ENCODE results near the gene ZMYM5. TPM values are rescaled to one million over a fixed set of nuclear protein-coding genes. Genes with fewer than 3 reads are reported as not detected.

Gene ZMYM5
- total and polyA plus RNA-seq, 8 donors: 4.4 to 67.4 (median 12.1) TPM

- Histone ChIP-seq H3K36me3 (no peaks in the 10 kb centered on the region), H3K27me3 (no peaks in the 10 kb centered on the region), H3K4me3 (peak overlapping the region; percentile 79 to 95 (median 89)), H3K27ac (peak overlapping the region; percentile 94 to 100 (median 99)), H3K9me3 (no peaks in the 10 kb centered on the region), H3K4me1 (peaks cover 22 to 34% (median 30%) of the 10 kb centered on the region in 4 donors)
- TF ChIP-seq POLR2AphosphoS5 (IDR thresholded peaks at IDR 0.05) (peak in 1 of 3 donors; percentile 49), CTCF (IDR thresholded peaks at IDR 0.05) (peak in 5 of 7 experiments; percentile 31 to 85 (median 77)), EP300 (IDR thresholded peaks at IDR 0.05) (no peak), POLR2A (IDR thresholded peaks at IDR 0.05) (no peak)
- WGBS, 5 donors: 10 to 17% (median 14%) methylated on average over 26 of the region's 26 CpGs
- intact Hi-C loops (cut with DNase I; ENCODE audit: low total_unique reads): loop anchor here (10.0 kb wide), 1 partner anchor 100 kb away; no protein-coding TSS in a partner anchor
- DNase-seq: peak; percentile 70 to 92
Measured at GRCh38 chr13:19864746-19865309, 1.4 kb upstream of the ZMYM5 start.

GRCh38 chr13:19864024-19864745, 736 bp upstream of the ZMYM5 start:
- intact Hi-C loops (cut with DNase I; ENCODE audit: low total_unique reads): loop anchor here (10.0 kb wide), 1 partner anchor 101 kb away; no protein-coding TSS in a partner anchor
- peak; percentile 63 to 92 for DNase-seq
- Histone ChIP-seq H3K9me3 (no peaks in the 10 kb centered on the region), H3K27me3 (no peaks in the 10 kb centered on the region), H3K27ac (peak overlapping the region; percentile 94 to 100 (median 99)), H3K4me3 (peak overlapping the region; percentile 79 to 95 (median 89)), H3K36me3 (peaks cover 0 to 6% (median 0%) of the 10 kb centered on the region in 4 donors), H3K4me1 (peaks cover 22 to 35% (median 30%) of the 10 kb centered on the region in 4 donors)
- WGBS, 5 donors: 0 to 2% (median 1%) methylated on average over 21 to 54 of the region's 54 CpGs
- TF ChIP-seq CTCF (IDR thresholded peaks at IDR 0.05) (no peak), POLR2A (IDR thresholded peaks at IDR 0.05) (no peak), POLR2AphosphoS5 (IDR thresholded peaks at IDR 0.05) (no peak), EP300 (IDR thresholded peaks at IDR 0.05) (no peak)

DNA sequence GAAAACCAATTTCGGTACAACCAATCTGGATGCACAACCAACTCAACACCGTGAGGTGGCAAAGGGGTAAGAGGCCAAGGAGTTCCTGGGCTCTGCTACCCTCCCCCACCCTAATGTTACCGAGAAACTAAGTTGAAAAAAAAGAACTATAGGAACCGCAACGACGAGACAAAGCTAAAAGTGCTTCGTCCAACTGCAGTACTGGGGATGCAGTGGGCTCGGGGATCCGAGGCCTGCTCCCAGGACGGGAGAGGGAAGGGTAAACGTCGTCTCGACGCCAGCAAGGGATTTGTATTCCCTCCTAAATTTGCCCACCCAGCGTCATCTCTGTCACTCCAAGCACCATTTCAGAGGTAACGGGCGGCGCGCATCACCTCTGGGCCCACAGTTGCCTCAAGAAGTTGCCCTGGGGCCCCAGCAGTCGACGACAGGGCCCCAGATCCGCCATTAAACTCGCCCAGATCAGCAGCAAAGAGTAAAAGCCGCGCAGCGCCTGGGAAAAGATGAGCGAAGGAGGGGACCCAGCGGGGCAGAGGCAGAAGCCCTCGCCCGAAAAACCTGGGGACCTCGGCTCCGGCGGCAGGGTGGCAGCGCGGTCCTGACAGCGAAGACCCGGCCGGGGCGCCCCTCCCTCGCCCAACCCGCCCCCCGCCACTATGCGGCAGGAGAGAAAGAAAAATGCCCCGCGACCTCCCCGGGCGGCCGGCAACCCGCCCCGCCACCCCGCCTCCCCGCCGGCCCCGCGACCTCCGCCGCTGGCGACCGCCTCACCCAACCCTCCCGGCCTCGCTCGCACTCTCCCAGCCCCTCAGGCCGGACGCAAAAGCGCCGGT, 752 bp downstream of the ZMYM5 start:
- Histone ChIP-seq H3K36me3 (peaks cover 0 to 19% (median 0%) of the 10 kb centered on the region in 4 donors), H3K4me1 (peaks cover 22 to 44% (median 33%) of the 10 kb centered on the region in 4 donors), H3K27me3 (no peaks in the 10 kb centered on the region), H3K9me3 (no peaks in the 10 kb centered on the region), H3K4me3 (peak overlapping the region; percentile 79 to 95 (median 89)), H3K27ac (peak overlapping the region; percentile 95 to 100 (median 99))
- TF ChIP-seq POLR2A (IDR thresholded peaks at IDR 0.05) (no peak), POLR2AphosphoS5 (IDR thresholded peaks at IDR 0.05) (no peak), EP300 (IDR thresholded peaks at IDR 0.05) (no peak), CTCF (IDR thresholded peaks at IDR 0.05) (no peak)
- peak; percentile 29 to 71 for DNase-seq
- intact Hi-C loops (cut with DNase I; ENCODE audit: low total_unique reads): loop anchor here (10.0 kb wide), 1 partner anchor 102 kb away; no protein-coding TSS in a partner anchor
- 0 to 1% (median 1%) methylated on average over 35 to 66 of the region's 66 CpGs for WGBS, 5 donors

- DNase-seq: peak in 1 of 2 donors; percentile 4
- Histone ChIP-seq H3K4me3 (peak overlapping the region; percentile 79 to 95 (median 89)), H3K27ac (peak overlapping the region in 4 of 5 donors; percentile 95 to 100 (median 99)), H3K9me3 (no peaks in the 10 kb centered on the region), H3K4me1 (peaks cover 22 to 44% (median 33%) of the 10 kb centered on the region in 4 donors), H3K36me3 (peaks cover 0 to 23% (median 0%) of the 10 kb centered on the region in 4 donors), H3K27me3 (no peaks in the 10 kb centered on the region)
- intact Hi-C loops (cut with DNase I; ENCODE audit: low total_unique reads): loop anchor here (10.0 kb wide), 1 partner anchor 103 kb away; no protein-coding TSS in a partner anchor
- WGBS, 5 donors: 3 to 7% (median 5%) methylated on average over 4 of the region's 4 CpGs
- TF ChIP-seq CTCF (IDR thresholded peaks at IDR 0.05) (no peak), POLR2AphosphoS5 (IDR thresholded peaks at IDR 0.05) (no peak), POLR2A (IDR thresholded peaks at IDR 0.05) (no peak), EP300 (IDR thresholded peaks at IDR 0.05) (no peak)
Measured at GRCh38 chr13:19861762-19862161, 1.7 kb downstream of the ZMYM5 start.

Measured in stomach (tissue), 9 donors.